Thyroid gland (tissue), 4 donors: ENCODE data around the gene TMEM26. TPM values are rescaled to one million over a fixed set of nuclear protein-coding genes. Genes with fewer than 3 reads are reported as not detected.
"Not testable (repeated sequence)": the region's sequence is repeated elsewhere in the genome, so short reads cannot be mapped to it uniquely, and the experiment has no call there.

ENCODE experiments used
- DNase-seq, 2 donors: peaks; one replicate each; pipeline ENCODE4 v3.0.0-alpha.2; 2019
- H3K27ac ChIP-seq, 3 donors: fragments of 200-600 bp; sonication (generic); 1 replicate in 2 of 3; 2 replicates in 1 of 3; pipeline ENCODE4 v1.5.1; 2016 to 2019; ENCODE audit warnings: mild to moderate bottlenecking in 1 of 3, moderate library complexity in 1 of 3
- H3K27me3 ChIP-seq: fragments of 200-600 bp; sonication (generic); one replicate; pipeline ENCODE4 v1.5.1; 2019
- H3K36me3 ChIP-seq, 2 donors: fragments of 200-600 bp; sonication (generic); one replicate each; pipeline ENCODE4 v1.5.1; 2016 to 2019
- H3K4me1 ChIP-seq, 2 donors: fragments of 200-600 bp; sonication (generic); one replicate each; pipeline ENCODE4 v1.5.1; 2017 to 2019
- H3K4me3 ChIP-seq, 3 donors: fragments of 200-600 bp; sonication (generic); replicated peaks in 1 of 3; 1 replicate in 2 of 3; 2 replicates in 1 of 3; pipeline ENCODE4 v1.5.1; 2016; ENCODE audit warnings: mild to moderate bottlenecking in 1 of 3
- H3K9me3 ChIP-seq: fragments of 200-600 bp; sonication (generic); one replicate; pipeline ENCODE4 v1.5.1; 2017
- POLR2A ChIP-seq, 2 donors: fragments of 450-650 bp; IDR thresholded peaks; one replicate each; pipeline ENCODE4 v1.6.1; 2017; ENCODE audit warnings: antibody characterized with exemption in 2 of 2, mild to moderate bottlenecking in 2 of 2, moderate library complexity in 1 of 2
- WGBS, 2 donors: methylation state at CpG; one replicate each; pipeline ENCODE4 v1.1.5; 2017; 5-methylcytosine and 5-hydroxymethylcytosine counted together
- intact Hi-C: fragments of 100-400 bp; cut with DNase I; formaldehyde crosslinking; loops from one replicate; pipeline ENCODE4 v1.15.1; 2023
- total RNA-seq, 4 donors: library from RNA; depleted of rRNA; stranded (reverse); fragments of >200 nt; gene quantifications; one replicate each; pipeline ENCODE4 v1.2.3, GENCODE V29; 2016
- TF ChIP-seq, protein P1 (sequence below), 6 experiments: fragments of 200-600 bp in 3 of 6; fragments of 450-650 bp in 3 of 6; sonication (generic) in 3 of 6; IDR thresholded peaks; one replicate each; pipeline ENCODE4 v1.5.1; 2016 to 2019; ENCODE audit warnings: antibody characterized with exemption in 6 of 6, mild to moderate bottlenecking in 2 of 6, inconsistent platforms in 1 of 6, moderate library complexity in 1 of 6

Gene TMEM26
- total RNA-seq, 4 donors from 2014 or later, result 0.29 to 0.89 (median 0.54) TPM

DNA sequence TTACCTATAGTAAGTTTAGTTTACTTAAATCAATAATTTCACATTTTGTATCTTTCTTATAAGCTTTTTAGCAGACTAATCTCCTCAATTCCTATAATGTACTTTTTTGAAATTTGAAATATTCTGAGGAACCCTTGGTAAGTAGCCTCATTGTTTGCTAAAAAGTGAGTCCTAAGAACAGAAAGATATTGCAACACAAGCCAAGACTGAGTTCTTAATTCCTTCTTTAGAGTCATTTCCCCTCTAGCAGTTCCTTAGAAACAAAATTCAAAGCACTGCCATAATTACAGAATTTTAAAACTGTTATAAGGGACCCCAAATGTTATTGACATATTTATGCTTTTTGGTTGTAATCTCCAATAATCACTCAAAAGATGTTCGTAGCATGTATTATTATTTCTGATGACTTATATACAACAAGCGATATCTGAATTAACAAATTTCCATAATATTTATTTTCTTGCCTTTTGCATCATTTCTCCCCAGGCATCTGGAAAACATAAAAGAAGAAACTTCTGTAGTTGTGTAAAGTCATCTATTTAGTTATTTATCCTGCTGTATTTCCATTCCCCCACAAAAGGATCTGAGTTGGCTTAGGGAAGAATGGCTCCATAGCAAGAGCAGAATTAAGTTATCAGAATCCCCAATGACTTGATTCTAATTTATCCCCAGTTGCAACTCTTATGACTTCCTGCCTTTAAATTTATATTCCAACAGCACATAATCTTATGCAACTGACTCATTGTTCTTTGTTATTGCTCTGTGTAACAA, 67.8 kb downstream of the TMEM26 start:
- intact Hi-C loops, result no loop called here
- Histone ChIP-seq H3K27me3 (no peaks in the 10 kb centered on the region), H3K4me1 (no peaks in the 10 kb centered on the region), H3K36me3 (no peaks in the 10 kb centered on the region), H3K9me3 (no peaks in the 10 kb centered on the region), H3K4me3 (no peak overlapping the region), H3K27ac (no peak overlapping the region)
- TF ChIP-seq POLR2A (IDR thresholded peaks at IDR 0.05), result no peak
- TF ChIP-seq, protein P1, sequence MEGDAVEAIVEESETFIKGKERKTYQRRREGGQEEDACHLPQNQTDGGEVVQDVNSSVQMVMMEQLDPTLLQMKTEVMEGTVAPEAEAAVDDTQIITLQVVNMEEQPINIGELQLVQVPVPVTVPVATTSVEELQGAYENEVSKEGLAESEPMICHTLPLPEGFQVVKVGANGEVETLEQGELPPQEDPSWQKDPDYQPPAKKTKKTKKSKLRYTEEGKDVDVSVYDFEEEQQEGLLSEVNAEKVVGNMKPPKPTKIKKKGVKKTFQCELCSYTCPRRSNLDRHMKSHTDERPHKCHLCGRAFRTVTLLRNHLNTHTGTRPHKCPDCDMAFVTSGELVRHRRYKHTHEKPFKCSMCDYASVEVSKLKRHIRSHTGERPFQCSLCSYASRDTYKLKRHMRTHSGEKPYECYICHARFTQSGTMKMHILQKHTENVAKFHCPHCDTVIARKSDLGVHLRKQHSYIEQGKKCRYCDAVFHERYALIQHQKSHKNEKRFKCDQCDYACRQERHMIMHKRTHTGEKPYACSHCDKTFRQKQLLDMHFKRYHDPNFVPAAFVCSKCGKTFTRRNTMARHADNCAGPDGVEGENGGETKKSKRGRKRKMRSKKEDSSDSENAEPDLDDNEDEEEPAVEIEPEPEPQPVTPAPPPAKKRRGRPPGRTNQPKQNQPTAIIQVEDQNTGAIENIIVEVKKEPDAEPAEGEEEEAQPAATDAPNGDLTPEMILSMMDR (IDR thresholded peaks at IDR 0.05), result no peak
- no peak for DNase-seq
- WGBS, 2 donors, result 88 to 92% methylated on average over 2 of the region's 2 CpGs

DNA sequence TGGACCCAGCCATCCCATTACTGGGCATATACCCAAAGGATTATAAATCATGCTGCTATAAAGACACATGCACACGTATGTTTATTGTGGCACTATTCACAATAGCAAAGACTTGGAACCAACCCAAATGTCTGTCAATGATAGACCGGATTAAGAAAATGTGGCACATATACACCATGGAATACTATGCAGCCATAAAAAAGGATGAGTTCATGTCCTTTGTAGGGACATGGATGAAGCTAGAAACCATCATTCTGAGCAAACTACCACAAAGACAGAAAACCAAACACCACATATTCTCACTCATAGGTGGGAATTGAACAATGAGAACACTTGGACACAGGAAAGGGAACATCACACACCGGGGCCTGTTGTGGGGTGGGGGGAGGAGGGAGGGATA, 72.0 kb downstream of the TMEM26 start:
- H3K27ac ChIP-seq, H3K27me3 ChIP-seq, H3K4me3 ChIP-seq, DNase-seq, H3K9me3 ChIP-seq, intact Hi-C loops, H3K4me1 ChIP-seq, H3K36me3 ChIP-seq: not testable (repeated sequence)
- WGBS, 2 donors, result 84 to 95% methylated on average over 3 of the region's 3 CpGs

- intact Hi-C loops, result no loop called here
- 80 to 89% methylated on average over 7 of the region's 7 CpGs for WGBS, 2 donors
- Histone ChIP-seq H3K9me3 (no peaks in the 10 kb centered on the region), H3K27ac (no peak overlapping the region), H3K4me1 (no peaks in the 10 kb centered on the region), H3K36me3 (no peaks in the 10 kb centered on the region), H3K27me3 (no peaks in the 10 kb centered on the region), H3K4me3 (no peak overlapping the region)
- DNase-seq, result no peak
- TF ChIP-seq, protein P1 (IDR thresholded peaks at IDR 0.05), result no peak
- TF ChIP-seq POLR2A (IDR thresholded peaks at IDR 0.05), result no peak
These were observed 74.3 kb downstream of the TMEM26 start for GRCh38 chr10:61378865-61379264.

- Histone ChIP-seq H3K4me1 (no peaks in the 10 kb centered on the region), H3K36me3 (no peaks in the 10 kb centered on the region), H3K27ac (no peak overlapping the region), H3K4me3 (no peak overlapping the region), H3K27me3 (no peaks in the 10 kb centered on the region), H3K9me3 (no peaks in the 10 kb centered on the region)
- 86 to 97% methylated on average over 1 to 22 of the region's 23 CpGs for WGBS, 2 donors
- intact Hi-C loops, result no loop called here
- no peak for TF ChIP-seq POLR2A (IDR thresholded peaks at IDR 0.05)
- TF ChIP-seq, protein P1 (IDR thresholded peaks at IDR 0.05), result no peak
- no peak for DNase-seq
These were observed 76.2 kb downstream of the TMEM26 start for GRCh38 chr10:61376908-61377368.

GRCh38 chr10:61376377-61376776, 76.8 kb downstream of the TMEM26 start:
- Histone ChIP-seq H3K9me3 (no peaks in the 10 kb centered on the region), H3K36me3 (no peaks in the 10 kb centered on the region), H3K27me3 (no peaks in the 10 kb centered on the region), H3K4me1 (no peaks in the 10 kb centered on the region), H3K27ac (no peak overlapping the region), H3K4me3 (no peak overlapping the region)
- 71 to 100% methylated on average over 1 of the region's 1 CpG for WGBS, 2 donors
- no peak for DNase-seq
- intact Hi-C loops, result no loop called here
- TF ChIP-seq, protein P1 (IDR thresholded peaks at IDR 0.05), result no peak
- TF ChIP-seq POLR2A (IDR thresholded peaks at IDR 0.05), result no peak
